Large intestine (tissue), 3 donors: ENCODE results near the gene NXN. TPM values are rescaled to one million over a fixed set of nuclear protein-coding genes. Genes with fewer than 3 reads are reported as not detected.
"Not testable (repeated sequence)": the region's sequence is repeated elsewhere in the genome, so short reads cannot be mapped to it uniquely, and the experiment has no call there.

Experiments
- DNase-seq, 2 donors: peaks; one replicate each; pipeline versions ENCODE4 v3.0.0 to v3.0.0-alpha.2; 2013
- H3K27ac ChIP-seq: one replicate; pipeline ENCODE4 v1.5.1; 2013; ENCODE audit warnings: low read length
- H3K27me3 ChIP-seq: 2 replicates; pipeline ENCODE4 v1.6.1; 2013; ENCODE audit warnings: low read length; ENCODE audit not compliant: control insufficient read depth, insufficient read depth
- H3K36me3 ChIP-seq: 2 replicates; pipeline ENCODE4 v1.6.1; 2013; ENCODE audit warnings: low read length; ENCODE audit not compliant: control insufficient read depth, insufficient read depth
- H3K4me1 ChIP-seq: one replicate; pipeline ENCODE4 v1.6.1; 2013; ENCODE audit warnings: low read length; ENCODE audit not compliant: control insufficient read depth, insufficient read depth
- H3K4me3 ChIP-seq: one replicate; pipeline ENCODE4 v1.5.1; 2013; ENCODE audit warnings: low read length
- H3K9me3 ChIP-seq: one replicate; pipeline ENCODE4 v1.6.1; 2013; ENCODE audit warnings: mild to moderate bottlenecking, low read depth, low read length, moderate library complexity; ENCODE audit not compliant: control insufficient read depth
- WGBS: methylation state at CpG from one replicate; pipeline ENCODE4 v1.1.5; 2013; ENCODE audit warnings: low lambda C conversion rate; ENCODE audit not compliant: insufficient coverage; 5-methylcytosine and 5-hydroxymethylcytosine counted together
- polyA plus RNA-seq: library from polyadenylated mRNA; unstranded; fragments of 120-200 nt; gene quantifications from one replicate; pipeline ENCODE4 v1.2.1, GENCODE V29; 2013

NXN gene
- polyA plus RNA-seq, 1 donor, result 22.3 TPM

- H3K27me3 ChIP-seq, result no peaks in the 10 kb centered on the region
- H3K9me3 ChIP-seq, result no peaks in the 10 kb centered on the region
- H3K4me1 ChIP-seq, result peaks cover 10% of the 10 kb centered on the region
- H3K36me3 ChIP-seq, result peaks cover 37% of the 10 kb centered on the region
- no peak for DNase-seq
- peak overlapping the region; percentile 100 for H3K4me3 ChIP-seq
- whole genome bisulfite sequencing, result no CpG with 5 or more reads among the region's 2 CpGs
- no peak overlapping the region for H3K27ac ChIP-seq
Observed at GRCh38 chr17:998111-998510, 18.5 kb upstream of the NXN start.

- peak within 1 kb of the TSS; percentile 79 for H3K27ac ChIP-seq
- H3K9me3 ChIP-seq, result no peaks in the 10 kb centered on the region
- no CpG with 5 or more reads among the region's 71 CpGs for WGBS
- peaks cover 5% of the 10 kb centered on the region for H3K4me1 ChIP-seq
- H3K4me3 ChIP-seq, result peak within 1 kb of the TSS; percentile 100
- H3K36me3 ChIP-seq, result peaks cover 24% of the 10 kb centered on the region
- DNase-seq, result peak; percentile 97 to 99
- no peaks in the 10 kb centered on the region for H3K27me3 ChIP-seq
Observed at GRCh38 chr17:996554-997344, 17.2 kb upstream of the NXN start, which contains the start of gene TIMM22. TIMM22 (plus strand) TSS chr17:997129; CDS start chr17:997143, 14 bp downstream.

- not testable (repeated sequence) for H3K27ac ChIP-seq, H3K4me1 ChIP-seq, H3K9me3 ChIP-seq, H3K27me3 ChIP-seq, H3K36me3 ChIP-seq, H3K4me3 ChIP-seq, DNase-seq
- no CpG with 5 or more reads among the region's 8 CpGs for WGBS
Observed at GRCh38 chr17:995324-995723, 15.7 kb upstream of the NXN start.

DNA sequence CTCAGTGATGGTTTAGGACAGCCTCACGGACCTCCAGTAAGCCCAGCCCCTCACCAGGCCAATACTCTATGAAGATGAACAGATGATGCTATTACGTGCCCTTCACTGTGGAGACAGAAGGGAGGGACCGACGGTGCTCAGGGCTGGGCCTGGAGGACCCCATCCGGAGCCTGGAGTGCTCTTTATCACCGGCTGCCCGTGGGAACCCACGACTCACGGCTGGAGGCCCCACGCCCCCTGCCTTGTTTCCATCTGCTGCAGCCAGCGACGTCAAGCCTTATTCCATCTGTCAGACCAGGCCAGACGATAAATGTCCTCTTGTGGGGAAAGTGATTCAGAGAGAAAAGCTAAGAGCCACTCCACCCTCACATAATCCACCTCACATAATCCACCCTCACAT lies 13.4 kb upstream of the NXN start:
- no peak overlapping the region for H3K4me3 ChIP-seq
- H3K36me3 ChIP-seq, result no peaks in the 10 kb centered on the region
- H3K4me1 ChIP-seq, result no peaks in the 10 kb centered on the region
- DNase-seq, result no peak
- no peaks in the 10 kb centered on the region for H3K9me3 ChIP-seq
- no CpG with 5 or more reads among the region's 13 CpGs for WGBS
- H3K27me3 ChIP-seq, result no peaks in the 10 kb centered on the region
- H3K27ac ChIP-seq, result no peak overlapping the region

DNA sequence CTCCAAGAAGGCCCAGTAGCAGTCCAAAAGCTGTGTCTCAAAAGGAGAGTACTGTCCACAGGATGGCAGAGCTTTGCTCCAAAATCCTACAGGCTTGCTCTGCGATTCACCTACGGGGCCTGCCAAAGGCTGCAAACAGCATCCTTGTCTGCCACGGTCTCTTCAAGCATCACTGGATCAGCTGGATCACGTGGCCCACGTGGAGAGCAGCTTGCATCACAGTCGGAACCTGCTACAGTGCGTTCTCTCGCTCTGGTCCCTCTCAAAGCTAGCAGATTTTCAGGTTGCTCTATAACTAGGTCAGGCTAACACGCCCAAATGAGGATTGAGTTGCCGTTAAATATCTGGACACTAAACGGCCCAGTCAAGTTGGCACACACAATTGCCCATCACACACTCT lies 9.0 kb upstream of the NXN start:
- no peaks in the 10 kb centered on the region for H3K27me3 ChIP-seq
- H3K27ac ChIP-seq, result no peak overlapping the region
- no peaks in the 10 kb centered on the region for H3K4me1 ChIP-seq
- no peaks in the 10 kb centered on the region for H3K36me3 ChIP-seq
- no CpG with 5 or more reads among the region's 11 CpGs for WGBS
- no peaks in the 10 kb centered on the region for H3K9me3 ChIP-seq
- DNase-seq, result no peak
- H3K4me3 ChIP-seq, result no peak overlapping the region

DNA sequence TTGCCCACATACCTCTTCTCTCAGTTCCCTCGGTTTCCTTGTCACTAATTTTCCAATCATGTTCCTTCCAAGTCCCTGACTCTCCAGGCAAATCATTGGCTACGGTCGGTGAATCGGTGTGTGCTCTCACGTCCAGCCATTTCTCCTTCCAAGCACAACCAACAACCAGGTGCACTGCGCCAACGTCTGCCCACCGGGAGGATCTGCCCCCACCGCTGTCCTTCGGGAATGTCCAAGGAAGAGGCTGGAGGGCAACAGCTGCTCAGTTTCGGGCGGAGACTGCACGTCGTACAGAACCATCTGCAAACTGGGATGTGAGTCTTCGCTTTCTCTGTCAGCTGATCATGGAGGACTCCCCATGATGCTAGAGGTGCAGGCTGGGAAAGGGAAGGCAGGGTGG lies 8.4 kb upstream of the NXN start:
- no peaks in the 10 kb centered on the region for H3K9me3 ChIP-seq
- no peaks in the 10 kb centered on the region for H3K36me3 ChIP-seq
- 87% methylated on average over 3 of the region's 15 CpGs for WGBS
- H3K27ac ChIP-seq, result no peak overlapping the region
- H3K4me3 ChIP-seq, result no peak overlapping the region
- no peaks in the 10 kb centered on the region for H3K27me3 ChIP-seq
- DNase-seq, result no peak
- no peaks in the 10 kb centered on the region for H3K4me1 ChIP-seq

DNA sequence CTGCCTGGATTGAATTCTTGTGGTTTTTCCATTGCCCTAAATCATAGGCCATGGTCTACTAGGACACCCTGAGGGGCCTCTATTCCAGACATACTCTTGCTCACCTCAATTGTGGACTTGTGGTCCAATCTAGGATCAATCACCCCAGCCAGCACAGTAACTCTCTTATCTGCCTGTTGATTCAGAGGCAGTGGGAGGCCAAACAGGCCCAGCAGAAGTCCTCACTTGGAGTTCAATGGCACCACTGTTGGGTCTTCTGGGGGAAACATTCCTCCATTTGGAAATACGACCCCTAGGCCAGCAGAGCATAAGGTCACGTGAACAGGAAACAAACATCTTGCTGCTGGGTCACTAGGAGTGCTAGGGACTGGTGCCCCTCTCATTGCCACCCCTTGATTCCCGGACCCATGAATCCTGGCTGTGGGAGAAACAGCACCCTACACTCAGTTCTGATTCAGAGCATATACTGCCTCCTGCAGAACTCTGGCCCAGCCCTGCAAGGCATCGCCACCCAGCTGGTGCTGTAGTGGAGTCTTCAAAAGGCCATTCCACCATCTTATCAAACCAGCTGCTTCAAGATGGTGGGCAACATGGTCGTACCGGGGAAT lies 6.8 kb upstream of the NXN start:
- no CpG with 5 or more reads among the region's 6 CpGs for WGBS
- H3K4me3 ChIP-seq, result no peak overlapping the region
- H3K27ac ChIP-seq, result no peak overlapping the region
- H3K27me3 ChIP-seq, result no peaks in the 10 kb centered on the region
- H3K36me3 ChIP-seq, result no peaks in the 10 kb centered on the region
- DNase-seq, result no peak
- no peaks in the 10 kb centered on the region for H3K4me1 ChIP-seq
- no peaks in the 10 kb centered on the region for H3K9me3 ChIP-seq

GRCh38 chr17:983921-984320 lies 4.3 kb upstream of the NXN start:
- Histone ChIP-seq H3K27ac (no peak overlapping the region), H3K9me3 (no peaks in the 10 kb centered on the region), H3K27me3 (no peaks in the 10 kb centered on the region), H3K4me1 (peaks cover 7% of the 10 kb centered on the region), H3K4me3 (no peak overlapping the region), H3K36me3 (no peaks in the 10 kb centered on the region)
- WGBS, result no CpG with 5 or more reads among the region's 3 CpGs
- no peak for DNase-seq

GRCh38 chr17:981292-981658 lies 1.7 kb upstream of the NXN start:
- 90% methylated on average over 2 of the region's 10 CpGs for WGBS
- Histone ChIP-seq H3K27ac (no peak overlapping the region), H3K4me3 (no peak overlapping the region), H3K36me3 (no peaks in the 10 kb centered on the region), H3K27me3 (peaks cover 18% of the 10 kb centered on the region), H3K4me1 (peaks cover 7% of the 10 kb centered on the region), H3K9me3 (peaks cover 2% of the 10 kb centered on the region)
- DNase-seq, result no peak

GRCh38 chr17:980406-981291 lies 1.1 kb upstream of the NXN start:
- peak overlapping the region; percentile 58 for H3K4me3 ChIP-seq
- peaks cover 19% of the 10 kb centered on the region for H3K27me3 ChIP-seq

More at GRCh38 chr17:980406-981291, 1.1 kb upstream of the NXN start:
- H3K36me3 ChIP-seq, result no peaks in the 10 kb centered on the region
- peaks cover 7% of the 10 kb centered on the region for H3K4me1 ChIP-seq
- peak overlapping the region; percentile 66 for H3K27ac ChIP-seq
- peak; percentile 66 to 77 for DNase-seq
- peaks cover 2% of the 10 kb centered on the region for H3K9me3 ChIP-seq
- WGBS, result no CpG with 5 or more reads among the region's 43 CpGs
